Adrenal gland (tissue), 5 donors: ENCODE data around the gene MAGEH1.
"Not testable (repeated sequence)": the region's sequence is repeated elsewhere in the genome, so short reads cannot be mapped to it uniquely, and the experiment has no call there.

Experiments used
- CTCF ChIP-seq, 6 experiments: fragments of 450-650 bp in 4 of 6; fragments of 200-600 bp in 2 of 6; sonication (generic) in 1 of 6; IDR thresholded peaks; 1 replicate in 5 of 6; 2 replicates in 1 of 6; pipeline versions ENCODE4 v1.5.1 to v1.8.0; 2016 to 2021; ENCODE audit warnings: antibody characterized with exemption in 6 of 6, mild to moderate bottlenecking in 2 of 6, moderate library complexity in 1 of 6
- POLR2A ChIP-seq, 2 donors: fragments of 450-650 bp; IDR thresholded peaks; one replicate each; pipeline ENCODE4 v1.6.1; 2017; ENCODE audit warnings: antibody characterized with exemption in 2 of 2, mild to moderate bottlenecking in 2 of 2, moderate library complexity in 1 of 2
- donor health status: DM: no; HTN: no; CAD: no.

DNA sequence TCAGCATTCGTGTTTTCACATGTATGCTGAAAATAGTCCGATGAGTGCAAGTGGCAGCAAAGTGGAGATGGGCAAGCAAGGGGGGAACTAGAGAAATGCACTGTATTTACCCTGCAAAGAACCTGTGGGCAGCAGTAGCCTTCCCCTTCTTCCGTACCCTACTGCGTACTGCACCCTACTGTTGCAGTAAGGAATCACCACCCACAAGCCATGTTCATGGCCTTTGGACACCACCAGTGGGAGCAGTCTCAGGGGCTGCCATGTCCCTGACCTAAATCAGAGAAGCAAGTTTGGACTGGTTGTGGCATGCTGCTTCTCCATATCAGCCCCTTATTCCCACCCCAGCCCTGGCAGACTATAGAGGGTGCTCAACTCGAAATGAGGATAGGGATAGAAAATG, 12.1 kb downstream of the MAGEH1 start:
- TF ChIP-seq CTCF, POLR2A (IDR thresholded peaks at IDR 0.05): not testable (repeated sequence)
